ENCODE data around the gene SIL1. TPM values are rescaled to one million over a fixed set of nuclear protein-coding genes. Genes with fewer than 3 reads are reported as not detected.

Gene SIL1
- total RNA-seq, 1 experiment from 2014 or later, result 22.0 TPM

DNA sequence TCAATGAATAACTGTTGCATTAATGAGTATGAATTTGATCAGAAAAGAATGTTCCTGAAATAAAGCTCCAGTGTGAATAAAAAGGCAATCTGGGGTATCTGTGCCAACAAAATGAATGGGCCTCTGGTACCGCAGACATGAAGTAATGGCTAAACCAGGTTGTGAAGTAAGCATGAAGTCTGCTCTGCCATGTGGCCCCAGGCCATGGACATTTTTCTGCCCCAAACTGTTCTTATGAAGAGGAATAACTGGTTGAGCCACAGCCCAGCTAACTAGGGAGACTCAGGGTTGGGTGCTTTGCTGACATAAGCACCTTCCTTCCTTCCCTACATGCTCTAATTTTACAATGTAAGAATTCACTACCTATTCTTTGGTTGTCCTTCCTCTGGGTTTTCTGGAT is 175.6 kb downstream of the SIL1 start:
- H3K27ac ChIP-seq (ENCODE audit: low read depth, low read length, poor library complexity, severe bottlenecking), result no peak overlapping the region
- no TSS peak for BruUV-seq (replicated peaks)
- DNase-seq (ENCODE audit: low spot score), result no peak
- CTCF ChIA-PET, result no interaction called here
- no peak for TF ChIP-seq EZH2 (IDR thresholded peaks at IDR 0.05; ENCODE audit: borderline replicate concordance, low read depth, low read length, poor library complexity, severe bottlenecking)
- no peak for TF ChIP-seq CTCF (conservative IDR thresholded peaks at IDR 0.05; ENCODE audit: low read depth, low read length)
- intact Hi-C loops (cut with micrococcal nuclease; ENCODE audit: unreplicated experiment), result no loop called here
- H3K27me3 ChIP-seq (replicated peaks; ENCODE audit: insufficient read depth, low read depth, low read length, poor library complexity), result no peaks in the 10 kb centered on the region
- no peaks in the 10 kb centered on the region for H3K9me3 ChIP-seq (ENCODE audit: low read depth, low read length, poor library complexity, severe bottlenecking)
- POLR2A ChIA-PET (ENCODE audit: low non-redundant PET), result no interaction called here
- H3K4me3 ChIP-seq (ENCODE audit: low read depth, low read length, poor library complexity, severe bottlenecking), result no peak overlapping the region
- H3K36me3 ChIP-seq (ENCODE audit: insufficient read depth, low read length, poor library complexity, severe bottlenecking), result no peaks in the 10 kb centered on the region
- H3K4me1 ChIP-seq (ENCODE audit: insufficient read depth, low read length, poor library complexity, severe bottlenecking), result peaks cover 4% of the 10 kb centered on the region

GRCh38 chr5:139021346-139021745 is 176.8 kb downstream of the SIL1 start:
- Histone ChIP-seq H3K4me1 (ENCODE audit: insufficient read depth, low read length, poor library complexity, severe bottlenecking) (no peaks in the 10 kb centered on the region), H3K4me3 (ENCODE audit: low read depth, low read length, poor library complexity, severe bottlenecking) (no peak overlapping the region), H3K9me3 (ENCODE audit: low read depth, low read length, poor library complexity, severe bottlenecking) (no peaks in the 10 kb centered on the region), H3K27me3 (replicated peaks; ENCODE audit: insufficient read depth, low read depth, low read length, poor library complexity) (no peaks in the 10 kb centered on the region), H3K36me3 (ENCODE audit: insufficient read depth, low read length, poor library complexity, severe bottlenecking) (no peaks in the 10 kb centered on the region), H3K27ac (ENCODE audit: low read depth, low read length, poor library complexity, severe bottlenecking) (no peak overlapping the region)
- no peak for DNase-seq (ENCODE audit: low spot score)
- TF ChIP-seq CTCF (conservative IDR thresholded peaks at IDR 0.05; ENCODE audit: low read depth, low read length) (no peak), EZH2 (IDR thresholded peaks at IDR 0.05; ENCODE audit: borderline replicate concordance, low read depth, low read length, poor library complexity, severe bottlenecking) (no peak)
- ChIA-PET POLR2A (ENCODE audit: low non-redundant PET) (no interaction called here), CTCF (interaction anchor here (0.5 kb wide), 1 partner anchor 518 kb away, joined by 3 read pairs; no protein-coding TSS in a partner anchor)
- BruUV-seq (replicated peaks), result no TSS peak
- intact Hi-C loops (cut with micrococcal nuclease; ENCODE audit: unreplicated experiment), result no loop called here

DNA sequence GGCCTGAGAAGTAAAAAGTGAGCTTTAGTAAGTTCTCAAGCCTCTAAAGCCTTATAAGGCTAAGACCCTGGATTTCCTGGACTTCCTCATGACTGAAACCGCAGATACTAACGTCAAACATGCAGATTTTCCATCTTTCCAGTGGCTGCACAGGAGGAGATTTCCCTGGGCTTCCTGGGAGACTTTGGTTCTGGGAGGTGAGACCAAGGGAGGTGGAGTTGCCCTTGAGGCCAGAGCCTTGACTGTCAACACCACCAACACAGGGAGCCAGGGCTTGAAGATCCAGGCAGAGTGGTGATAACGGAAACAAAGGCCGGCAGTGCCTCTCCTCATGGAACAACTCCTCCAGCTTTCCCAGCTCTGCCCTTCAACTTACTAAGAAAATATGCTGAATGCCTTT is 178.3 kb downstream of the SIL1 start:
- no peak for TF ChIP-seq CTCF (conservative IDR thresholded peaks at IDR 0.05; ENCODE audit: low read depth, low read length)
- no peak for TF ChIP-seq EZH2 (IDR thresholded peaks at IDR 0.05; ENCODE audit: borderline replicate concordance, low read depth, low read length, poor library complexity, severe bottlenecking)
- no peaks in the 10 kb centered on the region for H3K36me3 ChIP-seq (ENCODE audit: insufficient read depth, low read length, poor library complexity, severe bottlenecking)
- ChIA-PET POLR2A (ENCODE audit: low non-redundant PET) (no interaction called here), CTCF (no interaction called here)
- no peaks in the 10 kb centered on the region for H3K9me3 ChIP-seq (ENCODE audit: low read depth, low read length, poor library complexity, severe bottlenecking)
- no TSS peak for BruUV-seq (replicated peaks)
- no peaks in the 10 kb centered on the region for H3K4me1 ChIP-seq (ENCODE audit: insufficient read depth, low read length, poor library complexity, severe bottlenecking)
- H3K27ac ChIP-seq (ENCODE audit: low read depth, low read length, poor library complexity, severe bottlenecking), result no peak overlapping the region
- DNase-seq (ENCODE audit: low spot score), result no peak
- H3K4me3 ChIP-seq (ENCODE audit: low read depth, low read length, poor library complexity, severe bottlenecking), result no peak overlapping the region
- intact Hi-C loops (cut with micrococcal nuclease; ENCODE audit: unreplicated experiment), result no loop called here
- H3K27me3 ChIP-seq (replicated peaks; ENCODE audit: insufficient read depth, low read depth, low read length, poor library complexity), result no peaks in the 10 kb centered on the region
